GM23338 (cell line): ENCODE data around the gene HDHD2. TPM values are rescaled to one million over a fixed set of nuclear protein-coding genes. Genes with fewer than 3 reads are reported as not detected.
A peak's percentile ranks its signal among the peaks of the same experiment; 100 is the strongest.

Experiments
- ATAC-seq: fragments of 200-7000 bp; cut with Tn5 transposase; 3 replicates; pipeline ENCODE4 v1.9.1; 2020
- DNase-seq: peaks from one replicate; pipeline ENCODE4 v3.0.0-alpha.2; 2015; ENCODE audit warnings: low spot score
- H2AFZ ChIP-seq: fragments of 200-600 bp; sonication (generic); 2 replicates; pipeline ENCODE4 v1.8.0; 2016; ENCODE audit warnings: antibody characterized with exemption, mild to moderate bottlenecking, moderate library complexity
- H3F3A ChIP-seq: fragments of 200-600 bp; sonication (generic); replicated peaks from 2 replicates; pipeline ENCODE4 v1.8.0; 2017; ENCODE audit warnings: antibody characterized with exemption, mixed run types, low read depth
- H3K27ac ChIP-seq: fragments of 200-600 bp; sonication (generic); 2 replicates; pipeline ENCODE4 v1.6.1; 2016; ENCODE audit warnings: low read depth
- H3K27me3 ChIP-seq: fragments of 200-600 bp; sonication (generic); 2 replicates; pipeline ENCODE4 v1.8.0; 2016; ENCODE audit warnings: mild to moderate bottlenecking, mixed run types, moderate library complexity; ENCODE audit not compliant: insufficient read depth
- H3K36me3 ChIP-seq: fragments of 200-600 bp; sonication (generic); 2 replicates; pipeline ENCODE4 v1.8.0; 2016; ENCODE audit warnings: mild to moderate bottlenecking; ENCODE audit not compliant: insufficient read depth
- H3K4me1 ChIP-seq: fragments of 200-600 bp; sonication (generic); 2 replicates; pipeline ENCODE4 v1.8.0; 2016; ENCODE audit warnings: mild to moderate bottlenecking, moderate library complexity; ENCODE audit not compliant: insufficient read depth
- H3K4me2 ChIP-seq: fragments of 200-600 bp; sonication (generic); 2 replicates; pipeline ENCODE4 v1.7.1; 2017; ENCODE audit warnings: mixed run types
- H3K4me3 ChIP-seq: fragments of 200-600 bp; sonication (generic); 2 replicates; pipeline ENCODE4 v1.6.1; 2016; ENCODE audit warnings: mixed run types
- H3K79me2 ChIP-seq: fragments of 200-600 bp; sonication (generic); replicated peaks from 2 replicates; pipeline ENCODE4 v1.8.0; 2017; ENCODE audit warnings: mild to moderate bottlenecking; ENCODE audit not compliant: insufficient read depth
- H3K9me2 ChIP-seq: fragments of 200-600 bp; sonication (generic); 2 replicates; pipeline ENCODE4 v1.8.0; 2017; ENCODE audit not compliant: insufficient read depth
- H4K20me1 ChIP-seq: fragments of 200-600 bp; sonication (generic); replicated peaks from 2 replicates; pipeline ENCODE4 v1.8.0; 2017; ENCODE audit warnings: mild to moderate bottlenecking; ENCODE audit not compliant: insufficient read depth
- H3K27ac Mint-ChIP-seq: 2 replicates; pipeline ENCODE4 v1.8.0; 2020; ENCODE audit warnings: inconsistent platforms, mild to moderate bottlenecking, moderate library complexity, mixed read lengths
- H3K27me3 Mint-ChIP-seq: 3 replicates; pipeline ENCODE4 v1.8.0; 2022; ENCODE audit warnings: low read depth, mild to moderate bottlenecking, moderate library complexity, mixed read lengths, inconsistent platforms; ENCODE audit not compliant: insufficient read depth, poor library complexity
- H3K36me3 Mint-ChIP-seq: 3 replicates; pipeline ENCODE4 v1.8.0; 2021; ENCODE audit warnings: low read depth, mild to moderate bottlenecking, inconsistent platforms, moderate library complexity, mixed read lengths
- H3K4me1 Mint-ChIP-seq: 3 replicates; pipeline ENCODE4 v1.8.0; 2020; ENCODE audit warnings: mild to moderate bottlenecking, inconsistent platforms, mixed read lengths
- H3K4me3 Mint-ChIP-seq: 3 replicates; pipeline ENCODE4 v1.8.0; 2021; ENCODE audit warnings: moderate library complexity, mild to moderate bottlenecking, inconsistent platforms, mixed read lengths
- H3K9me3 Mint-ChIP-seq: 3 replicates; pipeline ENCODE4 v1.8.0; 2020; ENCODE audit warnings: moderate library complexity, mild to moderate bottlenecking, inconsistent platforms, mixed read lengths
- ETS1 ChIP-seq: IDR thresholded peaks from 2 replicates; pipeline ENCODE4 v1.6.1; 2016; ENCODE audit warnings: antibody characterized with exemption
- EZH2 ChIP-seq: fragments of 200-600 bp; sonication (generic); IDR thresholded peaks from one replicate; pipeline ENCODE4 v1.8.0; 2017; ENCODE audit warnings: antibody characterized with exemption, mild to moderate bottlenecking, low read depth; ENCODE audit not compliant: unreplicated experiment
- JUNB ChIP-seq: IDR thresholded peaks from one replicate; pipeline ENCODE4 v1.6.1; 2016; ENCODE audit warnings: antibody characterized with exemption; ENCODE audit not compliant: unreplicated experiment
- NANOG ChIP-seq: IDR thresholded peaks from 2 replicates; pipeline ENCODE4 v1.6.1; 2016; ENCODE audit warnings: antibody characterized with exemption, borderline replicate concordance
- STAT1 ChIP-seq: IDR thresholded peaks from one replicate; pipeline ENCODE4 v1.6.1; 2016; ENCODE audit warnings: antibody characterized with exemption; ENCODE audit not compliant: unreplicated experiment
- ZNF114 ChIP-seq: fragments of 250-450 bp; sonication (Bioruptor Pico); IDR thresholded peaks from 2 replicates; pipeline ENCODE4 v1.5.0; 2020; ENCODE audit warnings: mild to moderate bottlenecking, moderate library complexity
- ZNF331 ChIP-seq: fragments of 250-450 bp; sonication (Bioruptor Pico); IDR thresholded peaks from 2 replicates; pipeline ENCODE4 v1.5.0; 2020; ENCODE audit warnings: low read depth, mild to moderate bottlenecking, moderate library complexity
- polyA plus RNA-seq: library from polyadenylated mRNA; unstranded; fragments of >200 nt; fragmentation: Nextera tagmentation; extraction: Ambion mirVana; gene quantifications from 2 replicates; pipeline ENCODE4 v1.2.1, GENCODE V29; 2016
- total RNA-seq: library from RNA; depleted of rRNA; stranded (reverse); fragments of >200 nt; shearing (Covaris generic); gene quantifications from 2 replicates; pipeline ENCODE4 v1.2.3, GENCODE V29; 2014
- TF ChIP-seq, protein P1 (sequence below): fragments of 250-450 bp; sonication (Bioruptor Pico); IDR thresholded peaks from 2 replicates; pipeline ENCODE4 v1.5.0; 2020; ENCODE audit warnings: mild to moderate bottlenecking, moderate library complexity
- TF ChIP-seq, protein P2 (sequence below): IDR thresholded peaks from one replicate; pipeline ENCODE4 v1.6.1; 2018; ENCODE audit warnings: antibody characterized with exemption; ENCODE audit not compliant: unreplicated experiment

The HDHD2 gene
- total and polyA plus RNA-seq, 2 experiments from 2014 or later = 25.9 to 32.2 TPM

DNA sequence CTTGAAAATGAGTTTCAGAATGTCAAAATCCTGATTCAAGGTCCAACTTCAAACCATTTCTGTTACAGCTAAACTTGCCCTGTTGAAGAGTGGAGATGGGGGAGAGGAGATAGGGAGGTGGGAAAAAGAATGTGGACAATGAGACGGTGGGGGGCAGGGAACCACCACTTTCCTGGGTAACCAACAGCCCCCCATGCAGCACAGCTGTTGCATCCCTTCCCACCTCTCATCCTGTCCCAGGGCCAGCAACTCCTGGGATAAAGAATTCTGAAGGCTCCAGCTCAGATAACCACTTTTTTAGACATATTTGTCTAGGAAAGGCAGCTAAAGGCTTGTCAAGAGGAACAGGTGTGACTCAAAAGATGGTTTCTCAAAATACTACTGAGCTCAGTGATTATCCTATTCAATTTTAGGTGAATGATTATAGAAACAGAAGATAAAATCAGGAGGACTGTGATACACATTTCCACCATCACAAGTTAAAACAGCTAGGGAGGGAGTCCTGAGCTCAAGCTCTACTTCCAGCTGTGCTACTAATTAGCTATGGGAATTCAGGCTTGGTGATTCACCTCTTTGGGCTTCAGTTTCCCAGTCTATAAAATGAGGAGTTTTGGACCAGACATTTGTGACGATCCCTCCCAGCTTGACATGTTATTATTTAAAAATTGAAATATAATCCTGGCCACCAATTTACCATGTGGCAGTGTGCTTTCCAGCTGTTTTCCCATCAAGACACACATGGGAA lies 36.3 kb downstream of the HDHD2 start:
- ATAC-seq (peak; percentile 76), DNase-seq (peak; percentile 61)
- Histone ChIP-seq H3K27me3 (no peaks in the 10 kb centered on the region), H3K4me3 (no peak overlapping the region), H3K4me1 (peaks cover 22% of the 10 kb centered on the region), H2AFZ (no peak overlapping the region), H3K4me2 (no peak overlapping the region), H3F3A (no peaks in the 10 kb centered on the region), H3K79me2 (no peaks in the 10 kb centered on the region), H3K27ac (no peak overlapping the region; the same call in 1 of the 2 replicates), H4K20me1 (no peaks in the 10 kb centered on the region; the same call in 1 of the 2 replicates), H3K36me3 (peaks cover 9% of the 10 kb centered on the region), H3K9me2 (no peaks in the 10 kb centered on the region)
- no peaks in the 10 kb centered on the region for H3K27me3 Mint-ChIP-seq
- H3K4me3 Mint-ChIP-seq = no peak overlapping the region
- no peaks in the 10 kb centered on the region for H3K9me3 Mint-ChIP-seq
- peak overlapping the region; percentile 64; the same call in 1 of the 2 replicates for H3K27ac Mint-ChIP-seq
- H3K4me1 Mint-ChIP-seq = peaks cover 43% of the 10 kb centered on the region
- TF ChIP-seq STAT1 = no peak
- no peak for TF ChIP-seq ZNF331 (CRISPR knock-in tag)
- TF ChIP-seq, protein P1, sequence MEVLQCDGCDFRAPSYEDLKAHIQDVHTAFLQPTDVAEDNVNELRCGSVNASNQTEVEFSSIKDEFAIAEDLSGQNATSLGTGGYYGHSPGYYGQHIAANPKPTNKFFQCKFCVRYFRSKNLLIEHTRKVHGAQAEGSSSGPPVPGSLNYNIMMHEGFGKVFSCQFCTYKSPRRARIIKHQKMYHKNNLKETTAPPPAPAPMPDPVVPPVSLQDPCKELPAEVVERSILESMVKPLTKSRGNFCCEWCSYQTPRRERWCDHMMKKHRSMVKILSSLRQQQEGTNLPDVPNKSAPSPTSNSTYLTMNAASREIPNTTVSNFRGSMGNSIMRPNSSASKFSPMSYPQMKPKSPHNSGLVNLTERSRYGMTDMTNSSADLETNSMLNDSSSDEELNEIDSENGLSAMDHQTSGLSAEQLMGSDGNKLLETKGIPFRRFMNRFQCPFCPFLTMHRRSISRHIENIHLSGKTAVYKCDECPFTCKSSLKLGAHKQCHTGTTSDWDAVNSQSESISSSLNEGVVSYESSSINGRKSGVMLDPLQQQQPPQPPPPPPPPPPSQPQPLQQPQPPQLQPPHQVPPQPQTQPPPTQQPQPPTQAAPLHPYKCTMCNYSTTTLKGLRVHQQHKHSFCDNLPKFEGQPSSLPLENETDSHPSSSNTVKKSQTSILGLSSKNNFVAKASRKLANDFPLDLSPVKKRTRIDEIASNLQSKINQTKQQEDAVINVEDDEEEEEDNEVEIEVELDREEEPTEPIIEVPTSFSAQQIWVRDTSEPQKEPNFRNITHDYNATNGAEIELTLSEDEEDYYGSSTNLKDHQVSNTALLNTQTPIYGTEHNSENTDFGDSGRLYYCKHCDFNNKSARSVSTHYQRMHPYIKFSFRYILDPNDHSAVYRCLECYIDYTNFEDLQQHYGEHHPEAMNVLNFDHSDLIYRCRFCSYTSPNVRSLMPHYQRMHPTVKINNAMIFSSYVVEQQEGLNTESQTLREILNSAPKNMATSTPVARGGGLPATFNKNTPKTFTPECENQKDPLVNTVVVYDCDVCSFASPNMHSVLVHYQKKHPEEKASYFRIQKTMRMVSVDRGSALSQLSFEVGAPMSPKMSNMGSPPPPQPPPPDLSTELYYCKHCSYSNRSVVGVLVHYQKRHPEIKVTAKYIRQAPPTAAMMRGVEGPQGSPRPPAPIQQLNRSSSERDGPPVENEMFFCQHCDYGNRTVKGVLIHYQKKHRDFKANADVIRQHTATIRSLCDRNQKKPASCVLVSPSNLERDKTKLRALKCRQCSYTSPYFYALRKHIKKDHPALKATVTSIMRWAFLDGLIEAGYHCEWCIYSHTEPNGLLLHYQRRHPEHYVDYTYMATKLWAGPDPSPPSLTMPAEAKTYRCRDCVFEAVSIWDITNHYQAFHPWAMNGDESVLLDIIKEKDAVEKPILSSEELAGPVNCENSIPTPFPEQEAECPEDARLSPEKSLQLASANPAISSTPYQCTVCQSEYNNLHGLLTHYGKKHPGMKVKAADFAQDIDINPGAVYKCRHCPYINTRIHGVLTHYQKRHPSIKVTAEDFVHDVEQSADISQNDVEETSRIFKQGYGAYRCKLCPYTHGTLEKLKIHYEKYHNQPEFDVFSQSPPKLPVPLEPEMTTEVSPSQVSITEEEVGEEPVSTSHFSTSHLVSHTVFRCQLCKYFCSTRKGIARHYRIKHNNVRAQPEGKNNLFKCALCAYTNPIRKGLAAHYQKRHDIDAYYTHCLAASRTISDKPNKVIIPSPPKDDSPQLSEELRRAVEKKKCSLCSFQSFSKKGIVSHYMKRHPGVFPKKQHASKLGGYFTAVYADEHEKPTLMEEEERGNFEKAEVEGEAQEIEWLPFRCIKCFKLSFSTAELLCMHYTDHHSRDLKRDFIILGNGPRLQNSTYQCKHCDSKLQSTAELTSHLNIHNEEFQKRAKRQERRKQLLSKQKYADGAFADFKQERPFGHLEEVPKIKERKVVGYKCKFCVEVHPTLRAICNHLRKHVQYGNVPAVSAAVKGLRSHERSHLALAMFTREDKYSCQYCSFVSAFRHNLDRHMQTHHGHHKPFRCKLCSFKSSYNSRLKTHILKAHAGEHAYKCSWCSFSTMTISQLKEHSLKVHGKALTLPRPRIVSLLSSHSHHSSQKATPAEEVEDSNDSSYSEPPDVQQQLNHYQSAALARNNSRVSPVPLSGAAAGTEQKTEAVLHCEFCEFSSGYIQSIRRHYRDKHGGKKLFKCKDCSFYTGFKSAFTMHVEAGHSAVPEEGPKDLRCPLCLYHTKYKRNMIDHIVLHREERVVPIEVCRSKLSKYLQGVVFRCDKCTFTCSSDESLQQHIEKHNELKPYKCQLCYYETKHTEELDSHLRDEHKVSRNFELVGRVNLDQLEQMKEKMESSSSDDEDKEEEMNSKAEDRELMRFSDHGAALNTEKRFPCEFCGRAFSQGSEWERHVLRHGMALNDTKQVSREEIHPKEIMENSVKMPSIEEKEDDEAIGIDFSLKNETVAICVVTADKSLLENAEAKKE (CRISPR knock-in tag) = no peak
- TF ChIP-seq ETS1 = no peak
- no peak for TF ChIP-seq ZNF114 (CRISPR knock-in tag)
- TF ChIP-seq JUNB = no peak
- no peak for TF ChIP-seq NANOG
- no peak for TF ChIP-seq EZH2
- TF ChIP-seq, protein P2, sequence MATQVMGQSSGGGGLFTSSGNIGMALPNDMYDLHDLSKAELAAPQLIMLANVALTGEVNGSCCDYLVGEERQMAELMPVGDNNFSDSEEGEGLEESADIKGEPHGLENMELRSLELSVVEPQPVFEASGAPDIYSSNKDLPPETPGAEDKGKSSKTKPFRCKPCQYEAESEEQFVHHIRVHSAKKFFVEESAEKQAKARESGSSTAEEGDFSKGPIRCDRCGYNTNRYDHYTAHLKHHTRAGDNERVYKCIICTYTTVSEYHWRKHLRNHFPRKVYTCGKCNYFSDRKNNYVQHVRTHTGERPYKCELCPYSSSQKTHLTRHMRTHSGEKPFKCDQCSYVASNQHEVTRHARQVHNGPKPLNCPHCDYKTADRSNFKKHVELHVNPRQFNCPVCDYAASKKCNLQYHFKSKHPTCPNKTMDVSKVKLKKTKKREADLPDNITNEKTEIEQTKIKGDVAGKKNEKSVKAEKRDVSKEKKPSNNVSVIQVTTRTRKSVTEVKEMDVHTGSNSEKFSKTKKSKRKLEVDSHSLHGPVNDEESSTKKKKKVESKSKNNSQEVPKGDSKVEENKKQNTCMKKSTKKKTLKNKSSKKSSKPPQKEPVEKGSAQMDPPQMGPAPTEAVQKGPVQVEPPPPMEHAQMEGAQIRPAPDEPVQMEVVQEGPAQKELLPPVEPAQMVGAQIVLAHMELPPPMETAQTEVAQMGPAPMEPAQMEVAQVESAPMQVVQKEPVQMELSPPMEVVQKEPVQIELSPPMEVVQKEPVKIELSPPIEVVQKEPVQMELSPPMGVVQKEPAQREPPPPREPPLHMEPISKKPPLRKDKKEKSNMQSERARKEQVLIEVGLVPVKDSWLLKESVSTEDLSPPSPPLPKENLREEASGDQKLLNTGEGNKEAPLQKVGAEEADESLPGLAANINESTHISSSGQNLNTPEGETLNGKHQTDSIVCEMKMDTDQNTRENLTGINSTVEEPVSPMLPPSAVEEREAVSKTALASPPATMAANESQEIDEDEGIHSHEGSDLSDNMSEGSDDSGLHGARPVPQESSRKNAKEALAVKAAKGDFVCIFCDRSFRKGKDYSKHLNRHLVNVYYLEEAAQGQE = no peak
- H3K36me3 Mint-ChIP-seq = peaks cover 33% of the 10 kb centered on the region
